Activated T-helper 1 cell treated with anti-CD3 and anti-CD28 coated beads, Interleukin-2, amount 50 U/mL, for 16 hours (primary cell): ENCODE measurements around the gene ZBTB20.
"Not testable (repeated sequence)": the region's sequence is repeated elsewhere in the genome, so short reads cannot be mapped to it uniquely, and the experiment has no call there.

Source experiments
- DNase-seq, 2 donors: peaks; one replicate each; pipeline ENCODE4 v3.0.0-alpha.2; 2020; ENCODE audit warnings: low read depth in 1 of 2, low spot score in 1 of 2

Gene ZBTB20

DNA sequence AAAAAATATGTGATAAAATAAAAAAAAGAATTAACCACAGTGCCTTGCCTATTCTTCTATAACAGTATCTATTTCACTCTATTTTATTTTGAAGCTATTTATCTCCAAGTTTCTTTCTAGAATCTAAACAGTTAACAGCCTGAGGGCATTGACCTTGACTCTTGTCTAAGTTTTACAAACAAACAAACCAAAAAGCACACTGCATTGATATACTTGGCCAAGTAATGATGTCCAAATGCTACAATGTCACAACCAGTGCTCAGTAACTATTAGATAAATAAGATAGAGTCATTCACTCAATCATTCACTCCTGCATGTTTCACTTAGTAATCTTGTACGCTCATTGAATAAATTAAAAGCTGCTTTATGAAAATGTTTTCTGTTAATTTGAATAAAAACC is 466.8 kb downstream of the ZBTB20 start:
- no peak for DNase-seq

DNA sequence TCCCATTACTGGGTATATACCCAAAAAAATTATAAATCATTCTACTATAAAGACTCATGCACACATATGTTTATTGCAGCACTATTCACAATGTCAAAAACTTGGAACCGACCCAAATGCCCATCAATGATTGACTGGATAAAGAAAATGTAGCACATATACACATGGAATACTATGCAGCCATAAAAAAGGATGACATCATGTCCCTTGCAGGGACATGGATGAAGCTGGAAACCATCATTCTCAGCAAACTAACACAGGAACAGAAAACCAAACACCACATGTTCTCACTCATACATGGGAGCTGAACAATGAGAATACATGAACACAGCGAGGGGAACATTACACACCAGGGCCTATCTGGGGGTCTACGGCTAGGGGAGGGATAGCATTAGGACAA is 467.3 kb downstream of the ZBTB20 start:
- DNase-seq: not testable (repeated sequence)

DNA sequence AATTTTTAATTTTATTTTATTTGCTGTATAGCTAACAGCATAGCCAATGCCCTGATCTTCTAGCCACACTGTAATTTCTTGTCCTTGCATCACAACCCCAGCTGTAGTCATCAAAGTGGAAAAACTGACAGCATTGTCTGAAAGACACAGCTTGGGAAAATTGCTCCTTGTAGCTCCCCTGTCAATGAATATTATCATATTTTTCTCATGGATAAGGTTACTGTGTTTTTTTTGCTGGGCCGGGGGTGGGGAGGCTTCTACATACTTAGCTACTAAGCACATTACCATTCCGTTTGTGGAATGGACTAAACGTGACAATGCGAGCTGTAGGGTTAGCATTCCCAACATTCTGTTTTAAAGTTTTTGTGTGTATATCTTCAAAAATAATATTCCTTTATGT is 472.0 kb downstream of the ZBTB20 start:
- DNase-seq: no peak

DNA sequence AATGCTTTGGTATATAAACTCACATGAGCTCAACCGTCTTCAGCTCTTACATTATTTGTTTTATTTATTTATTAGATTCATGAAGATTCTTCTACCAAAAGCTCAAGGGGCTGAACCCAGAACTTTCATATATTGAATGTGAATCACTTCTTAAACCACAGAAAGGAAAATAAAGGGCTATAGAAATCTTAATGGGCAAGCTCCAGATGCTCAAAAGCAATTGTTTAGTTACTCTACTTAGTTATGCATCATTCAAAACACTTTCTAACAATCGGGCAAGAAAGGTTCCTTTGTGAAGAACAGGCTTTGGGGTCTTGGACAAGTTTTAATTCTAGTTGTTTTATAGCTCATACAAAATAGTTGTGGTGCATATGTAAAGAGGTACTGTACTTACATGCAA is 473.1 kb downstream of the ZBTB20 start:
- no peak for DNase-seq

DNA sequence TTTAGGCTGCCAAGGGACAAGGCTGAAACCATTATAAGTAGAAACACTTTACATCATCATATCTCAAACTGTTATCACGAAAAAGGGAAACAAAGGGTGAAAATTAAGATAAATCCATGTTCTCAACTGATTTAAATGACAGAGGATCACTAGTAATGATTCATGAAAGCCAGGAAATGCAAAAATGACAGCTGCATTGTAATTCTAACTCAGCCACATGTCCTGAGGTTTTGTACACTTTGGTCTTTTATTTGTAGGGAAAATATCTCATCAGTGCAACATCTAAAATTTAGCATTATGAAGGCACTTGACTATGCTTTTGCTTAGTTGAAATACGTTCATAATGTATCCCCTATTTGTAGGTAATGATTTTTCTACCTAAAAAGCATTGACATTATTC is 473.6 kb downstream of the ZBTB20 start:
- DNase-seq: no peak

DNA sequence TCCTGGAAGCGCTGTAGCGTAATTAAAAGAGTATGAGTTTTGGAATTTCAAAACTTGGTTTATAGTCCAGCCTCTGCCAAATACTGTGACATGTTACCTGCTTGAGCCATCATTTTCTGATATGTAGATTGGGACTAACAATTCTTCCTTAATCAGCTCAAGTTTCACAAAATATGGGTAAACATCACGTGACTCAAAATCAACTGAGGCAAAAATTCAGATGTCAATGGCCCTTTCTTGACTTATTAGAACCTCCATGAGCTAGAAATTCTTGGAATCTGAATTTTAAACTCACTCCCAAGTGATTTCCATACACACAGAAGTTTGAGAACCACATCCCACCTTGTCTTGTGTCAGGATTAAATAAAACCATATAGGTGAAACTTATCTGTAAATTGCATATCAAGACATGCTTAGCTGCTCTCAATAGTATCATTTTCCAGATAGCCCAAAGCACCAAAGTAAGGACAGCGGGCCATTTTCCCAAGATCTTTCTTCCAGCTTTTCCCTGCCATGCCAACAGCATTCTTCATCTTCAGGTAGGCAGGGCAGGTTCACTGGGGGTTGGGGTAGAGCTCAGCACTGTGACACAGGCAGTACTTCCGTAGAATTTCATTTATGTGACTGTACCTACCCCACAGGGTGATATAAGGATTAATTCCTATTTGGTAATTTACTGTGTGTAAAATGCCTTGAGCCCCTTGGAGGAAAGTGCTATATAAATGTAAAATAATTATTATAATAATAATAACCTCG is 474.2 kb downstream of the ZBTB20 start:
- no peak for DNase-seq

DNA sequence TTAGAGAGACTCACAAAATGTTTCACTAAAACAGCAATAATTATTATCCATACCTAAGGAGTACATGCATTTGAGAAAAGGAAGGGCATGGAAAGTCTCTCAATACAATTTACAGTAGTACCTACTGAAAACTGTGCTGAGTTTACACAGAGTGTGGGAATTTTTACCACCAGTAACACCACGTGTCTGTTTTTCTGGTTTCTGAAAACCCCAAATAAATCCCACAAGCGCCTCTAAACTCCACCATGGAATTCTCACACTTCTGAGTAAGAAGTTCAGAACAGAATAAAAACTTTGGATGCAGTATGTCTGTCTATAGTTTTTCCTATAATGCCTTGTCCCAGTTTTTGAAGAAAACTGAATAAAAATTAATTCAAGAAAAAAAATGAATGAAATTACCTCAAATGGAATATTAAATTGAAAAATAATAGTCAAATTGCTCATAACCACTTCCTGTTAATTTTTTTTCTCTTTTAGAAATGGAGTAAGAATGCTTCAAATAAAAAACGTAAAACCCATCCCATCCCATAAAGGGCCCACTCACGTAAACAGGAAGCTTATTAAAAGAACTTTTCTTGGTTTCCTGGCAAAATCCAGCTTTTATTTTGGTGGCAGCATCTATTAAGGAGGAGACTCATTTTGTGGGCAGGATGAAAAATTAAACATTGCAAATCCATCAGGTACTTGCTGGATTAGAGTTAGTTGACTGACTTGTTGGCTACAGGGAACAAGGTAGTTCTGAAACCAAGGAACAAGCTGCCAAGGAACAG is 475.2 kb downstream of the ZBTB20 start:
- no peak for DNase-seq

DNA sequence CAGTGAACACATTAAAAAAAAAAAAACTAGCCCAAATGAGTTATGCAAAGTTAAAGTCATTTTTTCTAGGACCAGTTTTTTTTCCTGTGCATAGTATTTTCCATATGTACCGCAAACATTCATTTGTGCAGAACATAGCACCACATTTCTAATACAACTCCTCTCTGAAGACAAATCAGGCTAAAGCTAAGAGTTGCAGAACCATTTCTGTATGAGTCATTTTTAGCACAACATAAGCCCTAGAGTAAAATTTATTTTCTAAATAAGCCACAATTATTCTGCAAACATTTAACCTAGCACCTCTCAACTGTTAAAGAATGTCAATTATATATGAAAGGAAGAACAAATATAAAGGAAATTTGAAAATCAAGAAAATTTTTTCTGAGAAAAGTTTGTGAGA is 477.5 kb downstream of the ZBTB20 start:
- no peak for DNase-seq

DNA sequence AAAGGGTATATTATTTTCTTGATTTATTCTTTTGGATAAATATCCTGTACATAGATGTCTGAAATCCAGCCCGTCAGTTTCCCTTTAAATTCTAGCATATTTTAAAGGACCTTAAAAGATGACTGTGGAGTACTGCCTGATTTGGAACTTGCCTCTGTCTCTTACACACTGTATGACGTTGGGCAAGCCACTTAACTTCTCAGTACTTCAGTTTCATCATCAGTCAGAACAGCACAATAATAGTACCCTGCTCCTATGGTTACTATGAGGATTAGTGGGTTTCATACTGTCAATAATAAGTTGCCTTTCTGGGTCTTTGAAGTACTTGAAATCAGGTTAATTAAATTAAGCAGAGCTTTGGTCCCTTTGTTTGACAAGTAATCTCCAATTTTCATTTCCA is 479.0 kb downstream of the ZBTB20 start:
- no peak for DNase-seq

DNA sequence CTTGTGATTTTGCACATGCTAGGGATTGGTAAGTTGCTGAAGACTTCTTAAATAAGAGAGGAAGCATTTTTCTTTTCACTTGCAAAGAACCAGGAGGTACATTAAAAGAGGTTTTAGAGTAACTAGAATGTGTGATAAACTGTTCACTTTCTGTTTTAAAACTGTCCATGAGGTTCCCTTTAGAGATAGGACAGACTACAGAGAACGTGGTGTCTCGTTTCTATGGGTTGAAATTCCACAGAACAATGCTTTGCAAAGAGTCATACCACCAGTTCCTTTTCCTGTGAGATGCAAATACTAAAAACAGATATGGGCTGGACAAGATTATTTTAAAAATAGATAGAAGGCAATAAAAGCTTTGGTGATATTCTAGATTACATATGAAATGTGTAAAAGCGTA is 480.5 kb downstream of the ZBTB20 start:
- DNase-seq: no peak

DNA sequence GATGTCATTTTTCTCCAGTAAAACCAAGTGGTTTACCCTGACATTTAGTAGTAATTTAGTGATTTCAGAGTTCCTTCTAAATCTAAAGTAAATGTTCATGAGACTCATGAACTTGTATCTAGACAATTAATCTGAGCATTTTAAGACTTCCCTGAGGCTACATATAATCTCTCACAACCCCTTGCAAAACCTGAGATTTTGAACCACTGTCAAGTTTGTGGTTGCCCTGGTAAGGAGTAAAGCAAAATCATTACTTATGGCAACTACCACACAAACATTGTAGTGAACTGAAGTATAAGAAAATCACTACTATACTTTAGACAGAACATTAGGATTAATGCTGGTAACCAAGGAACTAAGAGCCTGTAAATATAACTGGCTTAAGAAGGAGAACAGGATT is 483.1 kb downstream of the ZBTB20 start:
- DNase-seq: no peak

DNA sequence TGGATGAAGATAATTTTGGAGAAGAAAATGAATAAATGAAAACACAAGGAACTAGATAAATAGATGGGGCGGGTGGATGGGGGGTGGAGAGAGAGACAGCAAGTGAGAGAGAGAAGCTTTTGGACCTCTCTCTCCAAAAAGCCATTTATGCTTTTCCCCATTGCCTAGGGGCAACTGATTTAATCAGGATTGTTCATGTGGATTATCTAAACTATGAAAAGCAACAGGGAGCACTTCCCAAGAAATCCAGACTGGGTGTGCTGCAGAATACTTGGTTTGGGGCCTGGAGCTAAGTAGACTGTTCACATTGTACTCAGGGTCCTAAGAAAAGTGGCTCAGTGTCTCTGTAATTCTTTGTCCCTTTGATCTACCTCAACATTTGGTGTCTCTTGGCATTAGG is 486.3 kb downstream of the ZBTB20 start:
- no peak for DNase-seq

DNA sequence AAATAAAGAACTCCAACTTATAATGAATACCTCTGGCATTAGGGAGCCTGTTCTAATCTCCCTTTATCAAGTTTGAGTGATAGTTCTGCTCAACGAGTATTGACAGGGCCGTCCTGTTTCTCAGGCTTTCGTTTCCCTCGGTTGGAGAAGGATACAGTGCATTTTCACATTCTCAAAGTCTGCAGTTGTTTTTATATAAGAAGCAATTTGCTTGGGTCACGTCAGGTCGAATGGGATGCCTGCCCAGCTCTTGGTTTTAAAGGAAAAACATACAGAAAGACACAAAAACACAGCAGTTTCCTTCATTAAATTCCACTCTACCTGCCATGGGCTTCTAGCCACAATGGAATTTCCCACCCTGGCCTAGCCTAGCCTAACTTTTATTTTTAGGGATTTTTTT is 487.0 kb downstream of the ZBTB20 start:
- DNase-seq: no peak

DNA sequence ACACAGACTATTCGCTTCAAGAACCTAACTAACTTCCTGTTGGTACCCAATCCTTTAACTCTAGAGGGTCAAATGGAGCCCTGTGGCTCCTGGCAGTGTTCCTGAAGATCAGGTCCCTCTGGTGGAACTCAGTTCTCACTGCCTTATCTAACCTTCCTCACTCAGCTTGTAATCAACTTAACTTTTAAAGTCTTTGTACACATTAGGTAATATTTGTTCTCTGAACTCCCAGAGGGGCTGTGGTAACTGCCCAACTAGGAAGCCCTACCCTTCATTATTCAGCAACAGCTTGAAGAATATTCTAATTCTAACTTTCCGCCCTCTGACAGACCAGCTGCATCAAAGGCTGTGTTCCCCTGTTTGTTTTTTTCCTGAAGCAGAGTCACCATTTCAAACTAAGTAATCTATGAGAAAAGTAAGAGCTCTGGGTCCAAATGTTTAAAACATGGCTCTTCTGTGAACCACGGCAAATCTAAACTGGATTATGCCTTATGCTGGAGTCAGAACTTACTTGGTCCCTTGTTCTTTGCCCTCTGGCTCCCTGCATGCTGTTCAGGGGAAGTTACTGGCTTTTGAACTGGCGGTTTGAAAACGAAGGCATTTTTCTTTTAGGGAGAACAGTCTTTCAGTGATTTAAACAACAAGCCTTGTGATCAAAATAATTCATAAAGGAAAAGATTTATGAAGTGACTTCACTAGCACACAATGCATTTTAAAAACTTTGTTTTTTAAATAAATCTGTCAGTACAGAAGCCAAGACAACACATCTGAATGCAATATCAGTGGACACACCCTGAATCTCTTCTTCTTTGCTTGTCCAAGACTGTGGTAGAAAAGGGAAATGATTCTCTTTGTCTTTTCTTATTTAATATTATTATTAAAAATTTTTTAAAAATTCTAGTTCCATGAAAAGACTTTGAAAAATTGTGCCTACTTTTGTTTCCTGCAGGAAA is 487.7 kb downstream of the ZBTB20 start:
- no peak for DNase-seq

DNA sequence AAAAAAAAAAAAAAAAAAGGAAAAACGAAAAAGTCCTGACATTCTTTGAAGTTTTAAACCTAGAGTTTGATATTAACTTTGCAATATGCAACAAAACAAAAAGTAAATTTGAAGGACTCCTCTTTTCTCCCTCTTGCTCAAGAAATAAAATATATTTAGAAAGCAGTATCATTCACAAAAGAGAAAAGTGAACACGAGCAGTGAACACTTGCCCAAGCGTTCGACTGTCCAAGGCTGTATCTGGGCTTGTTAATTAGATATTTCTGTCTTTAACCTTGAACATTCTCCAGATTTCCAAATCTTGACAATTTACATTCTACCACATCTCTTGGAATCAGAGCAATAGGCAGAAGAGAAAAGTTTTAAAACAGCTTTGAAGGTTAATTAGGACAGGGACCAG is 495.5 kb downstream of the ZBTB20 start:
- no peak for DNase-seq

DNA sequence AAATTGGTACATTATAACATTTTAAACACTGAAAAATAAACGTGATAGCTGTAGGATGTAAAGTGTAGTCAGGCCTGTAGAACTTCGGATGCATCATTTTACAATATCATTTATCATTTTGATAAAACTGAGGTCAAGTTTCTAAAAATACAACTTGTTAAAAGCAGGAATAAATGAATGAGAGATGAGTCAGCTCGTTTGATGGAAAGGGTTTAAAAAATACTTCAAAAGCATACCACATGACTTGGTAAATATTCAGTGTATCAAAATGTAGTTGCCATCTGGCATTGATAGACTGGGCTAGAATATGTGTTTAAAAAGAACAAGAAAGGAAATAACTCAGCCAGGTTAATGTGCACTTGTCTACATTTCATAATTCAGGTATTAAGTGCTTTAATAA is 496.3 kb downstream of the ZBTB20 start:
- DNase-seq: no peak

DNA sequence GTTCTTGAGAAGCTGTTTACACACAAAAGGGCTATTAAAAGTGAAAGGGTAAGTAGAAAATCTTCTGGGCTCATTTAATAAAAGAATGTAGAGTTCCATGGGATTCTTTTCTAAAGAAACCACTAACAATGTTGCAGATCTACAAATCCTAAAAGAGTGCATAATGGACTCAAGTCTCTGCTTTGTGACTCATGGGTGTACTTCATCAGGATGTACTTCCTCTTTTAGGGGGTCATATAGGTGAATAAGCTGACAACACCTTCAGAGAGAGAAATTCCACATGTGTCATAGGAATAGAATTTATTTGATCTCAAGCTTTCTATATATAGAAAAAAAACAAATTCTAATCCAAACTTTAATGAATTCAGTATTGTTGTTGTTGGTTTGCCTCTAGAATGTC is 497.8 kb downstream of the ZBTB20 start:
- no peak for DNase-seq

DNA sequence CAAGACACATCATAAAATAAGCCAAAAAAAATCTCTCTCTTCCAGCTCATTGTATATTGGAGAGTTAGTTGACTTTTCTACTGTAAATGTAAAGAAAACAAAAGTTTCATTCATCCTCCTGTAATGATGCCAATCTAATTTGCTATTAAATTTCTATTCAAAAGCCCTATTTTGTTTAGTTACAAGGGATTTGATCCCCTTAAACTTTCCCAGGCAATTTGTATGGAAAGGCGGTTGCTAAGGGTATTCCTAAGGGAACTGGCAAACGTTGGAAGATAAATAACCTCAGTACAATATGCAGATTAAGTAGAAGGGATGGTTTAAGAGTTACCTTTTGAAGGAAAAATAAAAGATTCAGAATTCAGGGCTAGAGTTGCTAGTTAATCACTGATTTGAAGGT is 500.6 kb downstream of the ZBTB20 start:
- no peak for DNase-seq

DNA sequence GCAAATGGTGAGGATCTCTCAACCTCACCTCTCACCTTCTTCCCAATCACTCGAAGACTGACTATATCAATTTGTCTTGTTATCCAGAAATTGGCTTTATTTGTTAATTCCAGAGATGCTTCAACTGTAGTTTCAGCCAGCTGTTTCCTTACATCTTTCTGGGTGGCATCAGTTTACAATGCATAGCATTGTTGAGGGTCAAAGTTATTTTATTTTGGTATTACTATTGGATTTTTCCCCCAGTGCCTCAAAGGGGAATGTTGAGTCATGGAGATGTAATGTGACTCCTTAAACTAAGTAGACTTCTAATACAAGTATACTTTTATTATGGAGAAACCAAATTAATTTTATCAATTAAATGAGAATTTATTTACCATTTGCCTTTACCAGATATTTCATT is 501.7 kb downstream of the ZBTB20 start:
- no peak for DNase-seq

DNA sequence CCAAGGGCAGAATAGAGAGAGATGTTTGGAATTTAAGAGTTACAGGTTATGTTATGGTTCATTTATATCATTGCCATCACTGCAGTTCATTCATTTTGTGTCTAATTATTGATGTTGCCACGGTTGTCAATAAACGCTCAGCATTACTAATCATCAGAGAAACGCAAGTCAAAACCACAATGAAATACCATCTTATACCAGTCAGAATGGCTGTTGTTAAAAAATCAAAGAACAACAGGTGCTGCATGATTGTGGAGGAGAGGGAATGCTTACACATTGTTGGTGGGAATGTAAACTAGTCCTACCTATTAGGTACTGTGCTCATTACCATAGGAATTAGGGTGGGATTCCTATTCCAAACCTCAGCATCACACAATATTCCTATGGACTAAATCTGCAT is 502.7 kb downstream of the ZBTB20 start:
- no peak for DNase-seq

DNA sequence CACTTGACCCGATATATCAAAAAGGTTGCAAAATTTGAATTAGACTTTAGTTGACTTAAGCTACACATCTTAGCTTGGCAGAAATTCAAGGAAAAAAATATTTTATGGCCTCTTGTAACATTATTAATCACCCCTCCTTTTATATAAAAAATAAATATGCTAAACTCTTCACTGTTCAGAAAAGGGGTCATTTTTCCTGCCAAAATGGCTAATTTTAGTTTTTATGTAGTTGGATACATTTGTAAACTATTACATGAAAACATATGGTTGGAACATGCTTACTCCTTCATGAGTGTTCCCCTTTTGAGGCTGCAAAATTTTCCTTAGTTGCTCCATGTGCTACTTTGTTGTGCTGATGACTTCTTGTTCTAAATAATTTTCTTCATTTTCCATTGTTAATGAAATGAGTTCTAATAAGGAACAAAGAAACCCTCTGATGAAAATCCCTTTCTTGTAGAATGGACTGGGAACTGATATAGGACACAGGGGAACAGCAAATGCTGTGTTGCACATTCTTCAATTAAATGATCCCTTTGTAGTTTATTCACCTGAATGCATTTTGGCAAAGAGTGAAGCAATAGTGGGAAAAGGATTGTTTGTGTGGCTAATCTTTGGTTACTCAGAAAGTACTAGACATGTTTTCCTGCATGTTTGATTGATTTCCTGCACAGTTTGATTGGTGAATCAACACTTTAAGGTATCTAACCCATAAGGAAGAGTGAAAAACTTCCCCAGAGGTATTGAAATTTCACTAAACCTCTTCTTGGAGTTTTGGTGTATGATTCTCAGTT is 503.9 kb downstream of the ZBTB20 start:
- no peak for DNase-seq
